Right hindlimb (tissue), 1 donor: ENCODE data around the gene MTA2.
"Not testable (repeated sequence)": the region's sequence is repeated elsewhere in the genome, so short reads cannot be mapped to it uniquely, and the experiment has no call there.

Experiments used
- DNase-seq: peaks from one replicate; pipeline ENCODE4 v3.0.0-alpha.2; 2018

MTA2 gene

GRCh38 chr11:62592146-62592815, 9.4 kb downstream of the MTA2 start:
- peak; percentile 13 for DNase-seq

- peak; percentile 97 for DNase-seq
Observed at GRCh38 chr11:62591448-62592145, 10.1 kb downstream of the MTA2 start, which contains the start of gene TUT1. TUT1 (minus strand) TSS chr11:62591523; CDS start chr11:62591485, 38 bp downstream.

- no peak for DNase-seq
Observed at GRCh38 chr11:62588966-62589637, 12.6 kb downstream of the MTA2 start.

DNA sequence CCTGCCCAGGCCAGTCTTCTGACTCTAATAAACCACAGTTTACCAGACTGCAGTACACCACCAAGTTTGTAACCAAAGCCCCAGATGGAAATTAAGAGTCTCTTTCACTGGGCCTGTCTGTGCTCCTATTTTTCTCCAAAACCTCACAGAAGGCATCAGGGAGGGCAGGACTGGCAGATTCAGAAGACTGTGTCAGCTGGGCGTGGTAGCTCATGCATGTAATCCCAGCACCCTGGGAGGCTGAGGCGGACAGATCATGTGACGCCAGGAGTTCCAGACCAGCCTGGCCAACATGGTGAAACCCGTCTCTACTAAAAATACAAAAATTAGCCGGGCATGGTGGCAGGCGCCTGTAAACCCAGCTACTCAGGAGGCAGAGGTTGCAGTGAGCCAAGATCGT, 16.3 kb downstream of the MTA2 start:
- not testable (repeated sequence) for DNase-seq

GRCh38 chr11:62581735-62582134, 19.9 kb downstream of the MTA2 start:
- DNase-seq = not testable (repeated sequence)

DNA sequence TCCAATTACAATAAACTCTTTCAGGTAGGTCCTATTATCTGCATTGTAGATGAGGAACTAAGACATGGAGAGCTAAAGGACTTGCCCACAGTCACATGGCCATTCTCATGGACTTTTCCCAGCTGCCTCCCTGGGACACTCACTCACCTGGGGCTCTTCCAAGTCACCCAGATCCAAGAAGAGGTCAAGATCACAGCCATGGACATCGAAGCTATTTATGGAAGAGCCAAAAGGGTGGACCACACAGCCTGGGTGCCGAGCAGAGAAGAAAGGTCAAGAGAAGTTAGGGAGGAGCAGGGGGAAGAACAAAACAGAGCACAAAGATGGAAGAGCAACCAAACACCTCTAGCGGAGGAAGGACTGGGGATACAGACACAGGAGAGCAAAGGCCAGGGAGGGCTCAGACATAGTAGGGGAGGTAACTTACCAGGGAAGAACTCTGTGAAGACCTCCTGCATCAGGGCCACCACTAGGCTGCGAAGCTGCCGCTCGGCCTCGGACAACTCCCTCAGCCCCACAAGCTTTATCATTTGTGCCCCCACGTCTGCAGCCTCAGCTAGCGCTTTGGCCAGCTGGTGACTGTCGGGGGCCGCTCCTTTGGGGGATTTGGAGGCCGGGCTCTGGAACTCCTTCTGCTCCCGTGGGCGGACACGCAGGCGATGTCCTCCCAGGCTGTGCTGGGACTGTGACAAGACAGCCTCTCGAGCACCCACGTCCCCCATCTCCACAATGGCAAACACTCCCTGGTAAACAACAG, 20.5 kb downstream of the MTA2 start:
- no peak for DNase-seq

- no peak for DNase-seq
Observed at GRCh38 chr11:62579252-62579651, 22.4 kb downstream of the MTA2 start.

DNA sequence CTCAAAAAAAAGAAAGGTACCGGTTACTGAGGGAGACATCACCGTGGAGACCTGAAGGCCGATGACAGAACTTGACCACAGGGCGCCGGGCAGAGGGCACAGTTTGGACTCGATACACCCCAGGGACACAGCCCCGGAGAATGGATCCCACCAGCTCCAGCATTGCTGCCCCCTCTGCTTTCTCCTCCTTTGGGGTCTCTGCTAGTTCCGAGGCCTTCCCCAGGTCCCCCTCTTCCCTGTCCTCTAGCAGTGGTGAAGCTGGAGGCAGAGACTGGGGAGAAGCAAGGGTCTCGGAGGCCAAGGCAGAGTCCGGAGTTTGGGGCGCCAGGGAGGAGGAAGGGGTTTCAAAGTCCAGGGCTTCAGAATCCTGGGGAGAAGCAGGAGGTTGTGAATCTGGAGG, 23.1 kb downstream of the MTA2 start:
- DNase-seq = no peak

GRCh38 chr11:62577046-62577714, 24.5 kb downstream of the MTA2 start:
- DNase-seq = peak; percentile 25

DNA sequence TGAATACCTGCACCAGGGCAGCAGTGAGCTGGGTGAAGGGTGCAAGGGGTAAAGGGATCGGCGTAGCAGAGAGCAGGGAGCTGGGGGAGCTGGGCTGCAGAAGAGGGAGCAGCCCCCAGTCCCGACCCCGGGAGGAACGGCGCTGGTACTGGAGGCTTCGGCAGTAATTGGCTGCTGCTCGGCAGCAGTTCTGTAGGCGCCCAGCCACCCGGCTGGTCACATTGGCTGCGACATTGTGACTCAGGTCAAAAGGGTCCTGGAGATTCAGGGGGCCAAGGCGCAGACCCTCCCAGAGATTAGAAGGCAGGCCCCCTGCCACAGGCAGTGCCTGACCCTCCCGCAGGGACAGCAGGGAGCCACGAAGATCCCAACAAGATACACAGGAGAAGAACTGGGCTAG, 25.8 kb downstream of the MTA2 start:
- no peak for DNase-seq

DNA sequence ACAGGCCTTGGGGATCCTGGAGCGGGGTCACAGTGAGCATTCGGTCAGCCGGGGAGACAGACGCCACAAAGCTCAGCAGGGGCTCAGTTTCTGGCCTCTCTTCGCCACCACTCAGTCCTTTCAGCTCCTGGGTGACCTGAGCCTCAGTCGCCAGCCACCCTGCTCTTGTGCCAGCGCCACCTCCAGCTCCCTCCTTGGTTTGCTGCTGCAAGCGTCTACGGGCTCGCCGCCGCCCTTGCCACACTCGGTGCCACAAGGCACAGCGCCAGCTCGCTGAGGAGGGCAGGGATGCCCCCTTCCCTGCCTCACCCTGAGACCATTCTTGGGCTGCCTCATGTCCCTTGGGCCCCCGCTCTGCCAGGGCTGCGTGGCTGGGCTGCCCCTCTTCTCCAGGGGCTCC, 26.5 kb downstream of the MTA2 start:
- peak; percentile 38 for DNase-seq

- peak; percentile 66 for DNase-seq
Observed at GRCh38 chr11:62574363-62575071, 27.1 kb downstream of the MTA2 start.

GRCh38 chr11:62573592-62574362, 27.9 kb downstream of the MTA2 start, which contains the start of gene EEF1G:
EEF1G (minus strand) TSS chr11:62573891; CDS start chr11:62573842, 49 bp downstream.
- DNase-seq = peak; percentile 100

- no peak for DNase-seq
Observed at GRCh38 chr11:62573006-62573591, 28.6 kb downstream of the MTA2 start.

GRCh38 chr11:62572431-62572830, 29.2 kb downstream of the MTA2 start:
- DNase-seq = no peak

GRCh38 chr11:62571493-62571892, 30.2 kb downstream of the MTA2 start:
- not testable (repeated sequence) for DNase-seq

- not testable (repeated sequence) for DNase-seq
Observed at GRCh38 chr11:62570903-62571302, 30.8 kb downstream of the MTA2 start.

- no peak for DNase-seq
Observed at GRCh38 chr11:62569611-62570010, 32.1 kb downstream of the MTA2 start.

DNA sequence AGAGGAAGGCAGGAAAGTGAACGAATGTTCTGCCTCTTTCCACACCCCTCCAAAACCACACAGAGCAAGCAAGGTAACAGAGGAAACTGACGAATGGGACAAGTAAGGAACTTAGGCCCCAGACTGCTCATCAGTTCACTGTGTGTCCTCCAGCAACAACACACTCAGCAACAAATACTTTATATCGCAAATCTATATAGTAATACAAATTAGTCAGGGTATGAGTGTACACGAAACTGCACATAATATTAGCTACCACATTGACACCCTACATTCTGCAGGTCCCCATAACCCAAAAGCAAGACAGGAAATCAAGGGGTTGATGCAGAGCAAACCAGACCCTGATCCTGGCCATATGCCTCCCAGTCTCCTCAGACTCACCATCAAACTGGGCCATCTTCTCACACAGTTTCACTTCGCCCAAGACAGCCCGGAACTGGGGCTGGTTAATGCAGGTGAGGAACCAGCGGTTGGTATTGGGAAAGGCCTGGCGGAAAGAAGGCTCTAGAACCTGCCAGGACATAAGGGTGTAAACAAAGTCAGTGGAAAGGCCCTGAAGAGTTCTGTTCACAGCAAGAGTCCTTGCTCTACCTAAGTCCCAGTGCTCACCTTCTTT, 34.5 kb downstream of the MTA2 start:
- DNase-seq = no peak

DNA sequence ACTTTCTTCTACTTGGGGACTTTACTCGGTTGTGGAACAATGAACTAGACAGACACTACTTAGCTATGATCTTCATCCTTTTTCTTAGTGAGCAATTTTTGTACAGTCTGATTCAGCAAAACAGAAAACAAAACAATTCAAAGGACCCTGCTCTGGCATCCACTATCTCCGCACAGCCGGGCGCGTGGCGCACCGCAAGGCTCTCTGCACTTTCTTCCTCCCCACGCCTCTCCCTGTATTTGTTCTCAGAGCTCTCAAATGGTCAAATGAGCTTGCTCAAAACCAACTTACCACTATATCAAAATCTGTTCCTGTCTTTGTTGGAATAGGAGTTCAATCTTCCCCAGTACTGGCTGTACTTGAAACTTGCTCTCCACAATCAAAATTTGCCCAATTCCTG, 35.4 kb downstream of the MTA2 start:
- DNase-seq = no peak
